ENCODE results near the gene STAU1. TPM values are rescaled to one million over a fixed set of nuclear protein-coding genes. Genes with fewer than 3 reads are reported as not detected.

The STAU1 gene
- total RNA-seq, 2 donors from 2014 or later = 90.2 to 95.5 TPM

GRCh38 chr20:49157146-49157545, 31.0 kb downstream of the STAU1 start:
- no peak overlapping the region for H3K4me3 Mint-ChIP-seq
- Histone ChIP-seq H3K36me3 (ENCODE audit: control insufficient read depth, insufficient read depth, low read length) (peaks cover 51% of the 10 kb centered on the region), H3K4me3 (ENCODE audit: low read length) (no peak overlapping the region), H3K27me3 (ENCODE audit: control insufficient read depth, insufficient read depth, low read length, poor library complexity, severe bottlenecking) (no peaks in the 10 kb centered on the region), H3K9ac (ENCODE audit: extremely low read depth, low read length, poor library complexity, severe bottlenecking) (no peak overlapping the region), H3K4me1 (ENCODE audit: control insufficient read depth, insufficient read depth, low read length) (no peaks in the 10 kb centered on the region), H3K9me3 (ENCODE audit: control insufficient read depth, low read length) (no peaks in the 10 kb centered on the region), H3K27ac (ENCODE audit: low read depth, low read length) (no peak overlapping the region)
- WGBS, 2 experiments (ENCODE audit: insufficient coverage in 1 of 2, insufficient read length in 1 of 2) = 83% methylated on average over 2 of the region's 2 CpGs; no CpG with 5 or more reads in 1 of the 2 experiments
- peaks cover 49% of the 10 kb centered on the region for H3K36me3 Mint-ChIP-seq (ENCODE audit: low read depth)
- H3K4me1 Mint-ChIP-seq = no peaks in the 10 kb centered on the region
- H3K9me3 Mint-ChIP-seq = no peaks in the 10 kb centered on the region
- no peaks in the 10 kb centered on the region for H3K27me3 Mint-ChIP-seq (ENCODE audit: insufficient read depth)
- TF ChIP-seq CTCF (conservative IDR thresholded peaks at IDR 0.05) = no peak
- no peak overlapping the region for H3K27ac Mint-ChIP-seq
- no peak for DNase-seq

- Mint-ChIP-seq H3K9me3 (no peaks in the 10 kb centered on the region), H3K4me1 (no peaks in the 10 kb centered on the region), H3K36me3 (ENCODE audit: low read depth) (peaks cover 52% of the 10 kb centered on the region), H3K4me3 (no peak overlapping the region), H3K27ac (no peak overlapping the region), H3K27me3 (ENCODE audit: insufficient read depth) (no peaks in the 10 kb centered on the region)
- Histone ChIP-seq H3K27me3 (ENCODE audit: control insufficient read depth, insufficient read depth, low read length, poor library complexity, severe bottlenecking) (no peaks in the 10 kb centered on the region), H3K36me3 (ENCODE audit: control insufficient read depth, insufficient read depth, low read length) (peaks cover 57% of the 10 kb centered on the region), H3K4me3 (ENCODE audit: low read length) (no peak overlapping the region), H3K27ac (ENCODE audit: low read depth, low read length) (no peak overlapping the region), H3K9me3 (ENCODE audit: control insufficient read depth, low read length) (no peaks in the 10 kb centered on the region), H3K4me1 (ENCODE audit: control insufficient read depth, insufficient read depth, low read length) (no peaks in the 10 kb centered on the region), H3K9ac (ENCODE audit: extremely low read depth, low read length, poor library complexity, severe bottlenecking) (no peak overlapping the region)
- TF ChIP-seq CTCF (conservative IDR thresholded peaks at IDR 0.05) = no peak
- 94 to 100% methylated on average over 1 of the region's 1 CpG for WGBS, 2 experiments (ENCODE audit: insufficient coverage in 1 of 2, insufficient read length in 1 of 2)
- no peak for DNase-seq
Measured at GRCh38 chr20:49156481-49156880, 31.7 kb downstream of the STAU1 start.

DNA sequence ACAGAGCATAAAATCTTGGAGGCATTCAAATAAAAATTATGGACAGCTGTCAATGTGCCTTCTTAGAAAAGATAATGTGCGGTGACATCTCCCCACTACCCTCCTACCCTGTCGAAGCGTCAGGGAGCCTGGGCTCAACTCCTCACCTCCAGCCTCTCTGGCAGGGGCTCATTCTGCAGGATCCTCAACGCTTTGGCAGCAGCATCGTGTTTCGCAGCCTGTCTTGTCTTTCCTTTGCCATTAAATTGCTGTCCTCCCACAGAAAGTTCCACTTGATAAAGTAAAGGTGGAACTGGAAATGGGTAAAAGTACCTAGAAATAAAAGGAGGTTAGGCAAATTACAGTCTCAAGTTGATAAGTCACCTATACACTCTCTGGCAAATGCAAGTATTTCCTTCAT, 36.7 kb downstream of the STAU1 start:
- H3K36me3 Mint-ChIP-seq (ENCODE audit: low read depth) = peaks cover 60% of the 10 kb centered on the region
- DNase-seq = no peak
- no peaks in the 10 kb centered on the region for H3K4me1 ChIP-seq (ENCODE audit: control insufficient read depth, insufficient read depth, low read length)
- no peak for TF ChIP-seq CTCF (conservative IDR thresholded peaks at IDR 0.05)
- no peaks in the 10 kb centered on the region for H3K9me3 ChIP-seq (ENCODE audit: control insufficient read depth, low read length)
- H3K4me1 Mint-ChIP-seq = no peaks in the 10 kb centered on the region
- no peaks in the 10 kb centered on the region for H3K27me3 Mint-ChIP-seq (ENCODE audit: insufficient read depth)
- WGBS, 2 experiments (ENCODE audit: insufficient coverage in 1 of 2, insufficient read length in 1 of 2) = 96% methylated on average over 3 to 6 of the region's 6 CpGs
- H3K36me3 ChIP-seq (ENCODE audit: control insufficient read depth, insufficient read depth, low read length) = peaks cover 74% of the 10 kb centered on the region
- H3K27me3 ChIP-seq (ENCODE audit: control insufficient read depth, insufficient read depth, low read length, poor library complexity, severe bottlenecking) = no peaks in the 10 kb centered on the region
- H3K4me3 Mint-ChIP-seq = no peak overlapping the region
- H3K27ac Mint-ChIP-seq = no peak overlapping the region
- H3K27ac ChIP-seq (ENCODE audit: low read depth, low read length) = no peak overlapping the region
- no peak overlapping the region for H3K9ac ChIP-seq (ENCODE audit: extremely low read depth, low read length, poor library complexity, severe bottlenecking)
- H3K4me3 ChIP-seq (ENCODE audit: low read length) = no peak overlapping the region
- H3K9me3 Mint-ChIP-seq = no peaks in the 10 kb centered on the region

Data from endodermal cell (in vitro differentiated cells).